ENCODE data around the gene PLCL1. TPM values are rescaled to one million over a fixed set of nuclear protein-coding genes. Genes with fewer than 3 reads are reported as not detected.

The PLCL1 gene
- total and polyA plus RNA-seq, 12 donors: 17.3 to 131 (median 102) TPM

- peaks cover 0 to 70% (median 35%) of the 10 kb centered on the region in 9 donors for H3K4me1 ChIP-seq
- WGBS, 2 donors: 36 to 41% methylated on average over 2 of the region's 2 CpGs
These were observed 90.4 kb downstream of the PLCL1 start for GRCh38 chr2:197894751-197895274.

GRCh38 chr2:197897960-197898678, 93.7 kb downstream of the PLCL1 start:
- no peak overlapping the region for H3K4me3 ChIP-seq
- H3K27me3 ChIP-seq: peaks cover 0 to 12% (median 0%) of the 10 kb centered on the region in 7 donors
- H3K4me1 ChIP-seq: peaks cover 0 to 55% (median 23%) of the 10 kb centered on the region in 9 donors
- 72 to 78% methylated on average over 4 of the region's 4 CpGs for WGBS, 2 donors
- no peaks in the 10 kb centered on the region for H3K9me3 ChIP-seq
- H3K27ac ChIP-seq: peak overlapping the region in 4 of 10 donors; percentile 6 to 22 (median 14)
- intact Hi-C loops (cut with DNase I): loop anchor here in 2 of 10 donors (10.0 kb wide), 2 partner anchors 93 to 227 kb away; partner anchors contain the start of gene PLCL1 (in 1 of the 2)
- TF ChIP-seq CTCF (IDR thresholded peaks at IDR 0.05): no peak
- no peak for DNase-seq
- no peaks in the 10 kb centered on the region for H3K36me3 ChIP-seq
- ATAC-seq: no peak

More at GRCh38 chr2:197894751-197895274, 90.4 kb downstream of the PLCL1 start:
- Histone ChIP-seq H3K36me3 (no peaks in the 10 kb centered on the region), H3K27me3 (peaks cover 0 to 12% (median 0%) of the 10 kb centered on the region in 7 donors), H3K9me3 (no peaks in the 10 kb centered on the region), H3K27ac (peak overlapping the region in 8 of 10 donors; percentile 38 to 83 (median 72)), H3K4me3 (no peak overlapping the region)
- DNase-seq: no peak
- ATAC-seq: no peak
- intact Hi-C loops (cut with DNase I): loop anchor here in 2 of 10 donors (10.0 kb wide), 2 partner anchors 90 to 230 kb away; partner anchors contain the start of gene PLCL1 (in 1 of the 2)
- no peak for TF ChIP-seq CTCF (IDR thresholded peaks at IDR 0.05)

- intact Hi-C loops (cut with DNase I): no loop called here
- H3K27me3 ChIP-seq: peaks cover 0 to 8% (median 0%) of the 10 kb centered on the region in 7 donors
- H3K27ac ChIP-seq: no peak overlapping the region
- H3K9me3 ChIP-seq: peaks cover 0 to 6% (median 0%) of the 10 kb centered on the region in 11 donors
- WGBS, 2 donors: 67 to 84% methylated on average over 2 of the region's 2 CpGs
- no peak for DNase-seq
- no peak overlapping the region for H3K4me3 ChIP-seq
- H3K4me1 ChIP-seq: peaks cover 0 to 47% (median 29%) of the 10 kb centered on the region in 9 donors
- ATAC-seq: no peak
- H3K36me3 ChIP-seq: no peaks in the 10 kb centered on the region
- no peak for TF ChIP-seq CTCF (IDR thresholded peaks at IDR 0.05)
These were observed 100.1 kb downstream of the PLCL1 start for GRCh38 chr2:197904446-197904845.

GRCh38 chr2:197908156-197908555, 103.8 kb downstream of the PLCL1 start:
- intact Hi-C loops (cut with DNase I): no loop called here
- Histone ChIP-seq H3K27me3 (peaks cover 0 to 3% (median 0%) of the 10 kb centered on the region in 7 donors), H3K4me3 (no peak overlapping the region), H3K36me3 (no peaks in the 10 kb centered on the region), H3K27ac (peak overlapping the region in 2 of 10 donors; percentile 20 to 59), H3K4me1 (peaks cover 0 to 44% (median 29%) of the 10 kb centered on the region in 9 donors), H3K9me3 (peaks cover 0 to 6% (median 0%) of the 10 kb centered on the region in 11 donors)
- DNase-seq (no peak), ATAC-seq (no peak)
- 81 to 82% methylated on average over 3 of the region's 3 CpGs for WGBS, 2 donors
- no peak for TF ChIP-seq CTCF (IDR thresholded peaks at IDR 0.05)
